Activated CD8-positive, alpha-beta T cell treated with anti-CD3 and anti-CD28 coated beads for 36 hours (primary cell): ENCODE results near the gene SF3A1. TPM values are rescaled to one million over a fixed set of nuclear protein-coding genes. Genes with fewer than 3 reads are reported as not detected.
A peak's percentile ranks its signal among the peaks of the same experiment; 100 is the strongest.

ENCODE experiments used
- ATAC-seq: fragments of 200-7000 bp; cut with Tn5 transposase; one replicate; pipeline ENCODE4 v1.10.0; 2021; ENCODE audit warnings: mild to moderate bottlenecking, moderate library complexity
- CTCF ChIA-PET: fragments of 350-600 bp; sonication (Branson Sonifier 250); formaldehyde crosslinking; loops from one replicate; lab custom pipeline; 2021; ENCODE audit warnings: antibody characterized with exemption; lab: Charles Lee
- POLR2A ChIA-PET: fragments of 350-600 bp; sonication (Branson Sonifier 250); formaldehyde crosslinking; loops from one replicate; lab custom pipeline; 2021; ENCODE audit warnings: antibody characterized with exemption; lab: Charles Lee
- DNase-seq: peaks from one replicate; pipeline ENCODE4 v3.0.0-alpha.2; 2020
- H3K27ac Mint-ChIP-seq: one replicate; pipeline ENCODE4 v1.8.0; 2021; ENCODE audit warnings: mild to moderate bottlenecking, mixed read lengths
- H3K27me3 Mint-ChIP-seq: one replicate; pipeline ENCODE4 v1.8.0; 2021; ENCODE audit warnings: mixed read lengths
- H3K36me3 Mint-ChIP-seq: one replicate; pipeline ENCODE4 v1.8.0; 2021; ENCODE audit warnings: low read depth, mixed read lengths
- H3K4me1 Mint-ChIP-seq: one replicate; pipeline ENCODE4 v1.8.0; 2021; ENCODE audit warnings: low read depth, mixed read lengths
- H3K4me3 Mint-ChIP-seq: one replicate; pipeline ENCODE4 v1.8.0; 2021; ENCODE audit warnings: mild to moderate bottlenecking, moderate library complexity, mixed read lengths
- H3K9me3 Mint-ChIP-seq: one replicate; pipeline ENCODE4 v1.8.0; 2021; ENCODE audit warnings: mixed read lengths
- intact Hi-C: fragments of 100-400 bp; cut with micrococcal nuclease; formaldehyde crosslinking; loops from one replicate; pipeline ENCODE4 v1.10.0; 2022
- total RNA-seq, 2 experiments: library from RNA; stranded (reverse); gene quantifications; one replicate each; pipeline ENCODE4 v1.2.3, GENCODE V29; 2021
- TF ChIP-seq, protein P1 (sequence below): fragments of 200-600 bp; IDR thresholded peaks from one replicate; pipeline ENCODE4 v1.8.0; 2022; ENCODE audit warnings: antibody characterized with exemption, mild to moderate bottlenecking

The SF3A1 gene
- total RNA-seq, 2 experiments from 2014 or later: 252 to 262 TPM

DNA sequence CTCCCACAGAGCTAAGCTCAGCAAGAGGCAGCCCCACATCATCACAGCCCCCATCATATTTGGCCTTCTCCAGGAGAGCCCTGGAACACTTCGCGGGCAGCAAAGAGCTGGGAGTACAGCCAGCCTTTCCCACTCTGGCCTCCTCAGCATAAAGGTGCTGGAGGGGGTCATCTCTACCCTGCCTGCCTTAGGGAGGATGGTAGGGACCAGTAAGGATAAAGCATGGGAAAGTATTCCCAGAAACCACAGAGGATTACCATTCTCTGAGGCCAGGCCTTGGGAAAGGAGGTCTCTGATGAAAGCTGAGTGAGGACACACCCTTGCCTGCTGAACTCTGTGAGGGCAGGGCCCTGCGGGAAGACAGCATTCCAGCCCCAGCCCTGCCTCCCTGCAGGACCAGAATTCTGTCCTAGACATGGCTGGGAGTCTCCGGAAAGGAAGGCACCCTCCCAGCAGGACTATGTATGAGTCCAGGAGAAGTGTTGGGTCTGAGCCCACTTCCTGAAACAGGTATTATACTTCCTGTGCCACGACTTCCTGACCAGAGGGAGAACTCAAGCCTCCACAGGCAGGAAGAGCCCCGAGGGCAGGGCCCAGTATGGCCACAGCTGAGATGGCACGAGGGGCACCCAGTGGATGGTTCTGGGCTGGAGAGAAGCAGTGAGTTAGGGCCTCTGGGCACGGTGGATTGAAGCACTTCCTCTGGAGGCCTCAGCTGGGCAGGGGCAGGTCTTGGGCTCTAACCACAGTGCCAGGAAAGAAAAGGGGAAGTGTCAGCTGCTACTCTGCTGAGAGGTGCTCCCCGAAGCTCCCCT lies 54.5 kb downstream of the SF3A1 start:
- CTCF ChIA-PET: interaction anchor here (0.6 to 9.5 kb wide), 7 partner anchors 13 to 88 kb away, joined by 3 to 81 read pairs (median 3); partner anchors contain the start of genes CASTOR1 and TBC1D10A
- Mint-ChIP-seq H3K4me3 (peak overlapping the region; percentile 41), H3K27ac (peak overlapping the region; percentile 90), H3K4me1 (peaks cover 89% of the 10 kb centered on the region), H3K27me3 (no peaks in the 10 kb centered on the region), H3K36me3 (peaks cover 15% of the 10 kb centered on the region), H3K9me3 (no peaks in the 10 kb centered on the region)
- TF ChIP-seq, protein P1, sequence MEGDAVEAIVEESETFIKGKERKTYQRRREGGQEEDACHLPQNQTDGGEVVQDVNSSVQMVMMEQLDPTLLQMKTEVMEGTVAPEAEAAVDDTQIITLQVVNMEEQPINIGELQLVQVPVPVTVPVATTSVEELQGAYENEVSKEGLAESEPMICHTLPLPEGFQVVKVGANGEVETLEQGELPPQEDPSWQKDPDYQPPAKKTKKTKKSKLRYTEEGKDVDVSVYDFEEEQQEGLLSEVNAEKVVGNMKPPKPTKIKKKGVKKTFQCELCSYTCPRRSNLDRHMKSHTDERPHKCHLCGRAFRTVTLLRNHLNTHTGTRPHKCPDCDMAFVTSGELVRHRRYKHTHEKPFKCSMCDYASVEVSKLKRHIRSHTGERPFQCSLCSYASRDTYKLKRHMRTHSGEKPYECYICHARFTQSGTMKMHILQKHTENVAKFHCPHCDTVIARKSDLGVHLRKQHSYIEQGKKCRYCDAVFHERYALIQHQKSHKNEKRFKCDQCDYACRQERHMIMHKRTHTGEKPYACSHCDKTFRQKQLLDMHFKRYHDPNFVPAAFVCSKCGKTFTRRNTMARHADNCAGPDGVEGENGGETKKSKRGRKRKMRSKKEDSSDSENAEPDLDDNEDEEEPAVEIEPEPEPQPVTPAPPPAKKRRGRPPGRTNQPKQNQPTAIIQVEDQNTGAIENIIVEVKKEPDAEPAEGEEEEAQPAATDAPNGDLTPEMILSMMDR: no peak
- intact Hi-C loops: no loop called here
- ATAC-seq (no peak), DNase-seq (no peak)
- POLR2A ChIA-PET: interaction anchor here (0.8 to 4.2 kb wide), 6 partner anchors 8 to 41 kb away, joined by 3 to 22 read pairs (median 3); no protein-coding TSS in a partner anchor

DNA sequence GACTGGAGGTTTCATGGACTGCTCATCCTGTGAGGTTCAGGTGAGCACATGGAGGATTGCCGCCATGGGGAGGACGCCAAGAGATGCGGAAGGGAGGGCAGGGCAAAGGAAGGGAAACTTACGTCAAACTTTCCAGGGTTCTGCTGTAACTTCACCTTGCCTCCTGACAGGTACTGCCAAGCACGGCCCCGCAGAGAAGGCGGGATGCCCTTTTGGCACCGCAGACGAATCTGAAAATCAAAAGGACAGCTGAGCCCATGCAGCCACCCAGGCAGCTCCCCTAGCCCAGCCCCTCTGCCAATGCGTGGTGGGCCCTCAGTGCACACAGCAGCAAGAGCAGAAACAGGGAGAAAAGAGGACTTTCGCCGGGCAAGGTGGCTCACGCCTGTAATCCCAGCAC lies 57.4 kb downstream of the SF3A1 start:
- Mint-ChIP-seq H3K27ac (no peak overlapping the region), H3K27me3 (no peaks in the 10 kb centered on the region), H3K36me3 (peaks cover 15% of the 10 kb centered on the region), H3K4me3 (no peak overlapping the region), H3K9me3 (no peaks in the 10 kb centered on the region), H3K4me1 (peaks cover 80% of the 10 kb centered on the region)
- ChIA-PET CTCF (interaction anchor here (5.7 to 19.3 kb wide), 2 partner anchors 11 to 90 kb away, joined by 31 to 472 read pairs; partner anchors contain the start of genes CASTOR1, RNF215 and SEC14L2), POLR2A (interaction anchor here (0.6 to 1.3 kb wide), 3 partner anchors 9 to 418 kb away, joined by 3 to 5 read pairs (median 4); no protein-coding TSS in a partner anchor)
- DNase-seq (no peak), ATAC-seq (no peak)
- intact Hi-C loops: no loop called here
- TF ChIP-seq, protein P1: no peak

- Mint-ChIP-seq H3K27ac (peak overlapping the region; percentile 51), H3K27me3 (no peaks in the 10 kb centered on the region), H3K9me3 (no peaks in the 10 kb centered on the region), H3K4me1 (peaks cover 68% of the 10 kb centered on the region), H3K36me3 (peaks cover 15% of the 10 kb centered on the region), H3K4me3 (no peak overlapping the region)
- TF ChIP-seq, protein P1: no peak
- intact Hi-C loops: no loop called here
- DNase-seq: no peak
- CTCF ChIA-PET: interaction anchor here (5.7 to 19.3 kb wide), 2 partner anchors 9 to 92 kb away, joined by 31 to 472 read pairs; partner anchors contain the start of genes CASTOR1, RNF215 and SEC14L2
- POLR2A ChIA-PET: interaction anchor here (1.1 to 2.5 kb wide), 4 partner anchors 8 to 27 kb away, joined by 3 to 7 read pairs (median 4); partner anchors contain the start of gene CASTOR1
- no peak for ATAC-seq
These were observed 58.5 kb downstream of the SF3A1 start for GRCh38 chr22:30297991-30298701.

DNA sequence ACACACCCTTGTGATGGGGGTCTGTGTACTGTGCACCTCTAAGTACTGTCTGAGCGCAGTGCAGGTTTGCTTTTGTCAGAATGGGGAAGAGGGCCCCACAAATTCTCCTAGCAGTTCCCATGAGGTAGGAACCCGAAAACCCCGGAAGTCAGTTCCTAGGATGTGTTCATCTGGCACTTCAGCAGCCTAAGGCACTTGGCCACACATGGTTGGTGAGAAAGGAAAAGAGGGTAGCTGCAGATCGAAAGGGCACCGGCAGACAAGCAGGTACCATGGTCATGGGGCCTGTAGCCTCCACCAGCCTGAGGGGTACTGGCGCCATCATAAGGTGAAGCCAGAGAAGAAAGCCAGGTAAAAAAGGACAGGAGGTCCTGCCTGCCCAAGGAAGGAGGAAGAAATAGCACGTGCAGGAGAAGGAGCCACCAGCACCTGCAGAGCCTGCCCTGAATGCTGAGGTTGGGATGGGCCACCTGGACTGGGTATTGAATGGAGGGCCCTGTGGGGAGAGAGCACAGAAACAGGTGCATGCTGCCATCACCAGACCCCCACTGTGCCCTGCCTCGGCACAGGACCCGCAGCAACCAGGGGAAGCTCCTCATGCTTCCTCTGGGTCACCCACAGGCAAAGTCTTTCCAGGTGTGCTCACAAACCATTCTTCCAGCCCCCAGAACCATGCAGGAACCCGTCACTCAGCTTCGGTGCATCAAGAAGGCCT lies 59.3 kb downstream of the SF3A1 start:
- Mint-ChIP-seq H3K27ac (peak overlapping the region; percentile 51), H3K36me3 (peaks cover 11% of the 10 kb centered on the region), H3K4me3 (no peak overlapping the region), H3K27me3 (no peaks in the 10 kb centered on the region), H3K4me1 (peaks cover 61% of the 10 kb centered on the region), H3K9me3 (no peaks in the 10 kb centered on the region)
- POLR2A ChIA-PET: interaction anchor here (1.1 to 2.5 kb wide), 3 partner anchors 8 to 28 kb away, joined by 3 to 7 read pairs (median 4); partner anchors contain the start of gene CASTOR1
- DNase-seq: no peak
- TF ChIP-seq, protein P1: no peak
- ATAC-seq: no peak
- CTCF ChIA-PET: interaction anchor here (5.7 to 19.3 kb wide), 2 partner anchors 9 to 92 kb away, joined by 31 to 472 read pairs; partner anchors contain the start of genes CASTOR1, RNF215 and SEC14L2
- intact Hi-C loops: no loop called here
